Measurements from ENCODE around the gene NMRAL1.

NMRAL1 gene

DNA sequence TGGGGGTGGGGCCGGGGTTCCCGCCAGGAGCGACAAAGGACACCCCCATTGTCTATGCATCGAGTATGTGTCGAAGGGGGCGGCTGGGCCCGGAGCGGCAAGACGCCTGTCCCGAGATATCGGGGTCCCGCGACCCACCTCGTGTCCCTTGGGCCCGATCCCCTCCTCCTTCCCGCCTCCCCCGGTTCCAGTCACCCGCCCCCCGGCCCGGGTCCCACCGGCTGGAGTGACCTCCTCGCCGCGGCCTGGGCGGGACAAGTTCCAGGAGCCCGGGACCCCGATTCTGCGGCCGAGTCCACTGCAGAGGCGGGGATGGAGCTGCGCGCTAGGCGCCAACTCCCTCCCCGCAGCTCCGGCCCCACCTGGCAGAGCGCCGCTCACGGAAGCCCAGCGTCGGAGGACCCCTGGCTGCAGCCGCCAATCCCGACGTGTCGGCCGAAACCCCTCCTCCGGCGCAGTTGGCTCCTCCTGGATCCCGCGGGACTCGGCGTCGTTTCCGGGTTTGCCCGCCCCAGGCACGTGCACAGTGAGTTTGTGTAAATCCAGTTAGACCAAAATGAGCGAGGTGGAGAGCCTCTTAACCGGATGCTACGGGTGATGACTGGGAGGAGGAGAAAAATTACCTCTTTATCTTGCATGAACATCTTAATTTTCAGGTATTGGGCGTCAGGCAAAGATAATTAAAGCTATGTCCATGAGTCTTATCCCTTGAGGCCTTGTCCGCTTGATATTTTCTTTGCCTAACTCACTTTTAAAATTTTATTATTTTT, at the start of gene NMRAL1:
TSS of gene NMRAL1 (minus strand) at position 434 of the 770 bp plus-strand sequence. CDS start 493 bp downstream, outside the sequence.
- no peak for DNase-seq

DNA sequence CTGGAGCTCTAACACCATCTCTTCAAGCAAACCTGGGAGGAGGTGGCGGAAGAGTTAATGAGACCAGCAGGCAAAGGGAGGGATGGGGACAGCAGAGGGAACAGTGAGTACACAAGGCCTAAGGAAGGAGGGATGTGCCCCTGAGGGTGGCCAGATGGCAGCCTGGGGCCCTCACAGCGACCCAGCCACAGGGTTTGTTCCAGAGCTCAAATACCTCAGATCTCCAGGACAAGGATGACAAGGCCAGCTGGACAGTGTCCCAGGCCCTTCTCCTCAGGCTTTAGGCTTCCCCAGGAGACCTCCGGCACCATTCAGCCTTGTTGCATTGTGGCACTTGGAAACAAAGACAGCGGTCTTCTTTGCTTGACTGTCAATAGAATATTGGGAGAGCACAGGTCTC, 49.3 kb upstream of the NMRAL1 start:
- DNase-seq = no peak

DNA sequence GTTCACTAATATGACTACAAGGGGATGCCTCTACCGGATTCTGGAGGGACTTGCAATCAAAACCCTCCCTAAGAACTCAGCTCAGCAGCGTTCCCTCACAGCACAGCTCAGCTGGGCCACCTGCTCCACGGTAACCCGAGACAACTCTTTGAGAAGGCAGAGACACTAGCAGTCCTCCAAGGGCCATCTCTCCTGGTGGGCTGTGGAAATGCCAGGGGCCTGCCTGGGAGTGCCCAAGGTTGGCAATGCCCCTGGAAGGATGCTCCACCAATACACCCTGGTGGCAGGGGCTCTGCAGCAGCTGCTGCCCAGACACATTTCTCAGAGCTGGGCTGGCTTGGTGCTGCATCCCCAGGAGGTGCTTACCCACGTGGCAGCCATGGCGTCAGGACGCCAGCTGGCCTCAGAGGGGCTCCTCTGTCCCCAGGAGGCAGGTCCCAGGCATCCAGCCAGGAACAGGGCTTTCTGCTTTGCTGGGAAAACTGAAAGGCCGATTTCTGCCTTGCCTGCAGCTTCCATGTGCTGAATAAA, 47.7 kb upstream of the NMRAL1 start:
- peak; percentile 79 for DNase-seq

DNA sequence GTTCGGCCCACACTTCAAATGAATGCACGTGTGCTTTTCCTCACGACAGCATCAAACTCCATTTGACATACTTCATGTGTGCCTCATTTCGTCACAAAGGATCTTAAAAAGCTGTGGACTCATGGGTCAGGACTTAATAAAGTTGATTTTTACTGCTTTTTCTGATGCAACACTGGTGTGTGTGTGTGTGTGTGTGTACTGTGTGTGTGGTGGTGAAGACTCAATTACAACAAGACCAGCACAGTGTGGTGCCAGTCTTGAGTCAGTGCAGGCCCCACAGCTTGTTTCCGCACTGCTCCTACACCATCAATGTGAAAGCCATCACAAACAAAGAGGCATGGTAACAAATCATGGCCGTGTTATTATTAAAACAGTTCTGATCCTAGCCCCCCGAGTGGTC, 46.5 kb upstream of the NMRAL1 start:
- no peak for DNase-seq

DNA sequence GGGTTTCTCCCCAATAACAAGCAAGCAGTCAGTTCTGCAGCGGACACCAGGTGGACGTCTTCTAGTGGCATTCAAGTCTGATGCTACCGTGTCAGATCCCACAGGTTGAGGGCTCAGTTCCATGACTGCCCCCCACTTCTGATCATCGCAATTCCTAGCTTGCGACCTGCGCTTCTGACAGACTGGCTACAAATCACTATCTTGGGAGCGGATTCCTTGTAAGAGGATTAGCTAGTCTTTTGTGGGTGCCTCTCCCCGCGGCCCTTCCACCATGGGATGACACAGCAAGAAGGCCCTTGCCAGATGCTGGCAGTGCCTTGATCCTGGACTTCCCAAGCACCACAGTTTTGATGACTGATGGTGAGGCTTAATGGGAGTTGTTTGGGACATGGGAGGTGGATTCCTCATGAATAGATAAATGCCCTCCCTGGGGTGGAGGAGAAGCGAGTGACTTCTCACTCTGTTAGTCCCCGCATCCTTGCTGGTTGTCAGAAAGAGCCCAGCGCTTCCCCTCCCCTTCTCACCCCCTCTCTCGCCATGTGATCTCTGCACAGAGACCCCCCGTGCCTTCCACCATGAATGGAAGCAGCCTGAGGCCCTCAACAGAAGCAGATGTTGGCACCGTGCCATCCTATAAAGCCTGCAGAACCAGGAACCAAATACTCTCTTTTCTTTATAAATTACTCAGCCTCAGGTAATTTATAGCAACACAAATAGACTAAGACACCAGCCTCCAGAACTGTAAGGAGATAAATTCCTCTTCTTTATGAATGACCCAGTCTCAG, 45.0 kb upstream of the NMRAL1 start:
- no peak for DNase-seq

DNA sequence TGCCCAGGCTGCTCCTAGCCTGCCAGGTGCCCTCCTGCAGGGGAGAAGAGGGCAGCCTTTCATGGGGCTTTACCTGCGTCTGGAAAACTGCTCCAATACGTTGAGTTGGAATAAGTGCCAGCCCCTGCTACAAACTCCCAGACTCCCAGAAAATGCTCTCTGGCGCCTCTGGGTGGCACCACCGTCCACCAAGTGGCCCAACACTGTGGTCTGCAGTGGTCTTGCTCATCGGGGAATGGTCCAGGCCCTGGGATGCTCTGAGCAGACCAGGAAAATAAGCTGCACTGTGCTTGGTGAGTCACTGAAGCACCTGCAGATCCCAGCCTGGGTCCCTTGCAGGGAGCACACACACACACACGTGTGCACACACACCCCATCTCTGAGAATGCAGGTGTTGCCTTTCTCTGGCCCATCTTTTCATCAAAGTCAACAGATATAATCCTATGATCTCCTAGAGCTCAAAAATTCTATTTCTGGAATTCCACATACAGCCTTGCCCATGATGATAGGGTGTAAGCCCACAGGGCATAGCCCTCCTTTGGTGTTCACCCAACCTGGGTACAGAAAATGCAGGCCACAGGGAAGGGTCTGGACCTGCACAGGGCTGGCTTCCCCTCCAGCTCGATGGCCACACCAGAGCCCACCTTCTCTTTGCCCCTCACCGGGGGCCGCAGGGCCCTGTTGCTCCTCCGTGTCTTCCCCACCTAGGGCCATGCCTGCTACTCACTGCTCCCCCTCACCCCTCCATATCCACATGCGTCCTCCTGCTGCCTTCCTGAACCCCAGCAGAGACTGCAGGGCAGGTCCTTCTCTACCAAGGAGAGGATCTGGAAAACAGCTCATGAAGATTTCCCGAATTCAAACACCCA, 43.6 kb upstream of the NMRAL1 start:
- no peak for DNase-seq

DNA sequence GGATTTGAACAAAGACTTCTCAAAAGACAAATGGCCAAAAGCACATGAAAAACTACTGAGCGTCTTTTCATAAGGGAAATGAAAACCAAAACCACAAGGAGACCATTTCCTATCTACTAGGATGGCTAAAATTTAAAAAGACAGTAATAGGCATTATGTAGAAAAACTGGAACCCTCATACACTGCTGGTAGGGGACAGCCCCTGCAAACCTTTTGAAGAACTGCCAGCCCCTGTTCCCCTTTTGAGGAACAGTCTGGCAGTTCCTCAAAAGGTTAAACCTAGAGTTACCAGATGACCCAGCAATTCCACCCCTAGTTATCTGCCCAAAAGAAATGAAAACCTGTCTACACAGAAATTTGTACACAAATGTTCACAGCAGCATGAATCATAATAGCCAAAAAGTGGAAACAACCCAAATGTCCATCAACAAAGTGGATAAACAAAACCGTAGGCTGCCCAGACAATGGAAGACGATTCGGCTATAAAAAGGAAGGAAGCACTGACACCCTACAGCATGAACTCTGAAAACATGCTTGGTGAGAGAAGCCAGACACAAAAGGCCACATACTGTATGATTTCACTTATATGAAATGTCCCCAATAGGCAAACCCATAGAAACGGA, 41.3 kb upstream of the NMRAL1 start:
- DNase-seq = no peak

DNA sequence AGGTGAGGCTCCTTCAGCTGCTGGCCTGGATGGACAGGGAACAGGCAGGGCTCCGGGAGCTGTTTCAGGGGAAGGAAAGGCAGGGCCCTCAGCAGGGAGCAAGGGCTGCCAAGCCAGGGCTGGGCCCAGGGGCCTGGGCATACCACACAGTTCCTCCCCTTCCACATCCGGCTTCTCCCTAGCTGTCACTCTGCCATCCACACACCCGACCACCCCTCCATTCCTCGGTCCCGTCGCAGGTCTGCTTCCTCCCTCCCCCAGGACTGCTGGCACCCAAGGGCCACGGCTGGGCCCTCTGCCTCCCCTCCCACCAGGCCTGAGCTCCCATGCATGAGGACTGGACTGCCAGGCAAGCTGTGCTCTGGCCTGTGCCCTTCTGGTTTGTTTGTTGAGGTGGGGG, 40.2 kb upstream of the NMRAL1 start:
- DNase-seq = no peak

DNA sequence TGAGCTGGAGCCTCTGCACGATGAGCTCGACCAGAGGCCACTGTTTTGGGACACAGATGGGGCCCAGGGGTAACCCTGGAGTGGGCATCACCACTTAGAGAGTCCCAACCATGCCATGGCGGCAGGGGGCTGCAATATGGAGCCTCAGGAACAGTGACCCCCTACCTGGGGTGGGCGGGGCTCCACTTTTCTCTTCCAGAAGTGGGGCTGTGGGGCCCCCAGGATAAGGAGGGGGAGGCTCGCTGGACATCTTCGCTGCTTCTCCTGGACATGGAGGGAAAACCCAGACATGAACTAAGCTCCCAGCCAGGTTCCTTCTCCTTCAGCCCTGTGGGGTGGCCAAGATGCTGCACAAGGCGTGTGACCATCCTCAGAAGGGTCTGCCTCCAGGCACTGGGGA, 39.5 kb upstream of the NMRAL1 start:
- no peak for DNase-seq

DNA sequence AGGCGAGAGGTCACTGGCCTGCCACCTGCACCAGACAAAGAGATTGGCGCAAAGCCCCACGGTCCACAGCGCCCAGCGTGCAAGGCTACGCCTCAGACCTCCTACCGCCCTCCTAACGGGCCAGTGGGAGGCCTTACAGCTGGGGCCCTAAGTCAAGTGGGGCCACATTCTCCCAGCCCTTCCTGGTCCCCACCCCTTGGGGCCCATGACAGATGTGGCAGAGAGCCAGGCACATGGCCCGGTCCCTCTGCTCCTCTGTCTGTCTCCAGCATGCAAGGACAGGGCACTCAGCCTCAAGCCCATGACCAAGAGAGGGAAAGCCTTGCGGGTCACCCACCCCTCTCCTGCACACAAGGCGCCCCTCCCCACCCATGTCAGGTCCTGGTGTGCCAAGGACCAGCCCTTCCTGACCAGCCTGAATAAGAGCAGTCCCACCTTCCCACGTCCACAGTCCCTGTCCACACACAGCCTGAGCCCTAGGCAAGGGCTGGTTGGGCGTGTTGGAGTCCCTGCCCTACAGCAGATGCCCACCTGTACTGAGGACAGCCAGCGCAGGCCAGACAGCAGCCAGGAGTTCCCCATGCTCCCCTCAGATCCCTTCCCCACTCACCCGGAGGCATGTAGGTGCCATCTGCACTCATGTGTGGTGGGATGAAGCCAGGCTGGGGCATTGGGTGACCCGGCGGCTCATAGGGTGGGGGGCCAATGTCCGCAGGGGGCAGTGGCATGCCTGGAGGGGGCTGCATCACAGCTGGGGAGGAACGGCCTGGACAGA, 38.8 kb upstream of the NMRAL1 start:
- DNase-seq = no peak

DNA sequence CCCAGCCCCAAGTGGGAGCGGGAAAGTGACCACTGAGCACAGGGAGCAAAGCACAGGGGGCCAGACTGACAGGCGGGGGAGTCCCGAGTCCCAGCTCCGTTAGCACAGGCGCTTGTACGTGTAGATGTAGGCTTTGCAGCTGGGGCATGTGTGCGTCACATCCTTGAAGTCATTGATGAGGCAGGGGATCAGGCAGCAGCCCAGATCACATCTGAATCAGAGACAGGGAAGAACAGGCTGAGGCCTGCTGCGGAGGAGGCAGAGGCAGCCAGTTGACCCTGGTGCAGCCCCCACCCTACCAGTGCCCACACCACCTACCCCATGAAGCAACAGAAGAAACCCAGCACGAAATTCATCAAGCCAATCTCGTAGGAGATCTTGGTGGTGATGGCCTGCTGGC, 38.0 kb upstream of the NMRAL1 start:
- DNase-seq = no peak

DNA sequence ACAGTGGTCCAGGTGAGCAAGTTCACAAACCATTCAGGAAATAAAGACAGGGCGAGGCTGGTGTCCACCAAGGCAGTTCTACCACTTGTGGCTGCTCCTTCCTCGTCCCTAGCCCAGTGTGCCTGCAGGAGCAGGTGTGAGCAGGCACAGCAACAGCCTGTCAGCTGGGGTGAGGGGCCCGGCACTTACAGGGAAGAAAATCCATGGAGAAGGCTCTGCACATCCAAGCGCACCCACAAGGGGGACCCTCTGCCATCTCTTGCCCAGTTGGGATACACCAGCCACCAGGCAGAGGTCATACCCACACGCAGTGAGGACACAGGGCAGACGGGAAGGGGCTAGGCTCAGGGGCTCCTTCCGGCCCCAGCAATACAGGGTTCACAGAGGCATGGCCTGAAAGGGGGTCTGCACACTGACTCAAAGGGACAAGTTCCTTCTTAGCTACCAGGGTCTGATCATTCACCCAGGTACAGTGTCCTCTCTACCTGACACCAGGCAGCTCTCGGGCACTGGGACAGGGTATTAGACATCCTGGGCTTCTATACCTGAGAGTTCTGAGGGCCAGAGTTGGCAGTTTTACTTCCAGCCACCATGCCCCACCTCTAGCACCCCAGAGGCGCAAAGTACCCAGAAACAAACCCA, 37.1 kb upstream of the NMRAL1 start:
- DNase-seq = no peak

DNA sequence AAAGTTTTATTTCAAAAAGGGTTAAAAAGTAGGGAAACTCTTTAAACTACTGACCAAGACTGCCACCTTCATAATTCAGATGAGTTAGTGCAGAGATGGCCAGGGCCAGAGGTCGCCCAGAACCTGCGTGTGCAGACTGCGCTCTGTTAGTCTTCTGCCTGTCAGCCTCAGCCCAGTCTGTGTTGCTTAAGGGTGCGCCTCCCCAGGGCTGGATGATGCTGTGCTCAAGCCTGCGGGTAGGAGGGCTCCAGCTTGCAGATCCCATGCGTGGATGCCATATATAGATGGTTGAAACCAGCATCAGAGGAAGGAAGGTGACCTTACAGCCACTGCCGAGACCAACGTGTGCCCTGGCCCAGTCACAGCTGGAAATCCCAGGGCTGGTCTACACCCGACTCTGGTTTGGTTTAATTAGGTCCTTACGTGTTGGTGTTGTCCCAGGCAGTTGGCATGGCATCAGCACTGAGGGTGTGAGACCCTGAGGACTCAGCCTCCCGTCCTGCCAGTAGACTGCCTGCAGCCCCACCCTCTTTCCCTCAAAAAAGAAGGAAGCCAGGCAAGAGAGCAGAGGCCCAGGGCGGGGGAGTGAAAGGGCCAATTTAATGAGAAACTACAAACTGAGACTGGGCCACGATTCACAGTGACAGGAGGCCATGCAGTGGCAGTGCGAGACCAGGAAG, 36.5 kb upstream of the NMRAL1 start:
- DNase-seq = no peak

DNA sequence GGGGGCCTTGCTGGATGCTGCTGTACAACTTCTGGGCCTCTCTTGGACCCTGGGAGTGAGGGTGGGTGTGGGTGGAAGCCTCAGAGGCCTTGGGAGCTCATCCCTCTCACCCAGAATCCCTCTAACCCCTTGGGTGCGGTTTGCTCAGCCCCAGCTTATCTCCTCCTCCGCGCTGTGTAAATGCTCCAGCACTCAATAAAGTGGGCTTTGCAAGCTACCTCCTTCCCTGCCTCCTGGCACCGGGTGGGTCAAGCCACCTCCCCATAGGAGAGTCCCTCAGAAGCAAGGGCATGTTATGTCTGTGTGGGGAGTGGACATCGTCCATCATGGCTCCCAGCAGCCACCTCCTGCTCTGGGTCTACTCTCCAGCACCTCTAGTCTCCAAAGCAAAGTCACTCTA, 35.7 kb upstream of the NMRAL1 start:
- DNase-seq = no peak

DNA sequence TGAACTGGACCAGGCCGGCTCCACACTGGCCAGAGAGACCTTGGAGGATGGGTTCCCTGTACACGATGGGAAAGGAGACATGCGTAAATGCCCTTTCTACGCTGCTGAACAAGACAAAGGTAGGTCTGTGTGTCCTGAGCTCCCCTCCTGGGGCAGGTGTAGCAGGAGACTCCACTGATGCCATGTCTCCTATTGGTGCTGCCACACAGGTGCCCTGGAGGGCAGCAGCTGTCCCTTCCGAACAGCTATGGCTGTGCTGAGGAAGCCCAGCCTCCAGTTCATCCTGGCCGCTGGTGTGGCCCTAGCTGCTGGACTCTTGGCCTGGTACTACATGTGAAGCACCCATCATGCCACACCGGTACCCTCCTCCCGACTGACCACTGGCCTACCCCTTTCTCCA, 35.0 kb upstream of the NMRAL1 start:
- DNase-seq = no peak

DNA sequence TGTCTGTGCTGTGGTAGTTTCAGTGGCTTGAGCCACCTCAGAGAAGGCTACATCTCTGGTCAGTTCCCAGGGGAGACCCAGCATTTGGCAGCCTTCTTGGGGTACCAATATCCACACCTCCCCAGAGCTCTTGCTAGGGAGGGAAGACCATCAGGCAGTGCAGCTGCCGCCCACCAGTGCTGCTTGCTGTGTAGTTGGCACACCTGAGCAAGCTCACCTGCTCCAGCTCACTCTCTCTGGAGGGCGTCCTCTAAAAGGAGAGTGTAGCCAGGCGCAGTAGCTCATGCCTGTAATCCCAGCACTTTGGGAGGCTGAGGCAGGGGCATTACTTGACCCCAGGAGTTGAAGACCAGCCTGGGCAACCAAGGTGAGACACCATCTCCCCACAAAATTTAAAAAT, 34.4 kb upstream of the NMRAL1 start:
- DNase-seq = no peak

DNA sequence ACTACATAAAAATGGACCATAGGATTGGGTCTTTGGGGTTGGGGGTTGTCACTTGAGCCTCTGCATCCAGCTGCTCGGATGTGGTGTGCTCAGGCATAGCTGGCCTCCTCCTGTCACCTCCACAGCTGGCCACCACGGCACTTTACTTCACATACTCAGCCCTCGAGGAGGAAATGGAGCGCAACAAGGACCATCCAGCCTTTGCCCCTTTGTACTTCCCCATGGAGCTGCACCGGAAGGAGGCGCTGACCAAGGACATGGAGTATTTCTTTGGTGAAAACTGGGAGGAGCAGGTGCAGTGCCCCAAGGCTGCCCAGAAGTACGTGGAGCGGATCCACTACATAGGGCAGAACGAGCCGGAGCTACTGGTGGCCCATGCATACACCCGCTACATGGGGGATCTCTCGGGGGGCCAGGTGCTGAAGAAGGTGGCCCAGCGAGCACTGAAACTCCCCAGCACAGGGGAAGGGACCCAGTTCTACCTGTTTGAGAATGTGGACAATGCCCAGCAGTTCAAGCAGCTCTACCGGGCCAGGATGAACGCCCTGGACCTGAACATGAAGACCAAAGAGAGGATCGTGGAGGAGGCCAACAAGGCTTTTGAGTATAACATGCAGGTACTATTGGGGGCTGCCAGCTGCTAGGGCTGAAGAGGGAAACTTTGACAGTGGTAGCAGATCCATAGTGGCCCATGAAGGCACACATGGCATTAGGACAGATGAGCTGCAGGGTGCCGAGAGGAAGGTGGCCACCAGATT, 33.3 kb upstream of the NMRAL1 start:
- DNase-seq = no peak

DNA sequence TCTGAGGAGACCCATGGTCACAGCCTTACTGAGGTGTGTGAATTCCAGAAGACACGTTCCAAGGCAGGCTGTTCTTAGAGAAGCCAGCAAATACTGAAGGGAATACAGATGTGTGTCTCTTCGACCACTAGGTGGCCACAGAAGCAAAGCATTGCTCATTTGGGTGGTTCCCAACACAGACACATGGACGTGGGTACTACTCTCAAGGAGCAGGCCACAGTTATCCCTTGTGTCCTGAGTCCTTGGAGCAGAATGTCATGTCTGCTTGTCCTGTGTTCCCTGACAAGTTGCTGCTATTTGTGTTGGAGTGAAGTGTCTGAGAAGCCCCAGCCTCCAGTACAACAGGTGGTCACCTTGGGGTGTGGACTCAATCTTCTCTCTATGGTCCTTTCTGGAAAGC, 32.0 kb upstream of the NMRAL1 start:
- no peak for DNase-seq

DNA sequence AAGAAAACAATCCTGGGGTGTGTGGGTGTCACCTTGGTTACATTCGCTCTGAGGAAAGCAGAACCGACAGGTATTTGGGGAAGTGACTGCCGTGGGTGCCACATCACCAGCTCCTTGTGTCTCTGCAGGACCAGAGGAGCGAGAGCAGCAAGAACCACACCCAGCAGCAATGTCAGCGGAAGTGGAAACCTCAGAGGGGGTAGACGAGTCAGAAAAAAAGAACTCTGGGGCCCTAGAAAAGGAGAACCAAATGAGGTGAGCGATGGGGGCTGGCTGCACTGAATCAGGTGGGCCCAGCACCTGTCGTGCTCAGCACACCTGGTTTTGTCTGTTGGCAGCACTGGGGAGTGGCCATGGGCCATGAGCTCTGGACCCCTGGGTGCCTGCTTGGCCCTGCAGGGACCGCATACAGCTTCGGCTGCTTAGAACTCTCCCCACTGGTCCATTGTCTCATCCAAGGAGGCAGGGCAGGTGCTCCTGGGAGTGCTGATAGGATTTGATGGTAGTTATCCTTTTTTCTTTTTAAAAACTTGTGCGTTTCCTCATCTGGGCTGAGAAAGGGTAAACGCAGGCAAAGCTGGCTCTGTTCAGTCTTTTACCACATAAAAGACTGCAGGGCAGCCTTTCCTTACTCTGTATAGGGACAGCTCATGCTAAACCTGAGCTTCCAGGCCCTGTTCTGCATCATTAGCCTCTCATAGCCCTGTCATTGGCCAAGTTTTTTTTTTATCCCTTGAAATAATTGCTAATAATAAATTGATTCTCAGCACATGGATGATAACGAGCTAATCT, 31.1 kb upstream of the NMRAL1 start:
- DNase-seq = no peak
